Iris pigment epithelial cell (primary cell): ENCODE data around the gene STK10.

Experiments used
- DNase-seq: peaks from one replicate; pipeline ENCODE4 v3.0.0-alpha.2; 2011; ENCODE audit warnings: low read depth

STK10 gene

GRCh38 chr5:172051643-172052339 is 136.2 kb downstream of the STK10 start:
- DNase-seq = peak; percentile 11

- no peak for DNase-seq
These were observed 137.9 kb downstream of the STK10 start for GRCh38 chr5:172050080-172050479.

GRCh38 chr5:172049226-172049796 is 138.7 kb downstream of the STK10 start:
- no peak for DNase-seq

GRCh38 chr5:172048539-172049101 is 139.4 kb downstream of the STK10 start:
- peak; percentile 51 for DNase-seq

GRCh38 chr5:172048170-172048422 is 139.9 kb downstream of the STK10 start:
- no peak for DNase-seq

GRCh38 chr5:172046593-172046992 is 141.4 kb downstream of the STK10 start:
- DNase-seq = no peak

GRCh38 chr5:172045315-172045632 is 142.8 kb downstream of the STK10 start:
- DNase-seq = no peak

- no peak for DNase-seq
These were observed 143.3 kb downstream of the STK10 start for GRCh38 chr5:172044631-172045314.

GRCh38 chr5:172043865-172044264 is 144.2 kb downstream of the STK10 start:
- no peak for DNase-seq

GRCh38 chr5:172042183-172042582 is 145.8 kb downstream of the STK10 start:
- DNase-seq = no peak

- no peak for DNase-seq
These were observed 149.9 kb downstream of the STK10 start for GRCh38 chr5:172038167-172038566.

GRCh38 chr5:172035049-172035448 is 153.0 kb downstream of the STK10 start:
- DNase-seq = no peak

- DNase-seq = no peak
These were observed 156.0 kb downstream of the STK10 start for GRCh38 chr5:172031894-172032461.

- DNase-seq = no peak
These were observed 158.1 kb downstream of the STK10 start for GRCh38 chr5:172029876-172030275.

GRCh38 chr5:172028167-172028566 is 159.9 kb downstream of the STK10 start:
- no peak for DNase-seq

- peak; percentile 18 for DNase-seq
These were observed 167.8 kb downstream of the STK10 start for GRCh38 chr5:172020110-172020786.

- DNase-seq = no peak
These were observed 172.7 kb downstream of the STK10 start for GRCh38 chr5:172015346-172015745.

GRCh38 chr5:172010278-172010677 is 177.7 kb downstream of the STK10 start:
- peak; percentile 23 for DNase-seq

GRCh38 chr5:172009536-172010270 is 178.3 kb downstream of the STK10 start:
- peak; percentile 60 for DNase-seq

GRCh38 chr5:172008689-172009141 is 179.3 kb downstream of the STK10 start:
- peak; percentile 58 for DNase-seq

GRCh38 chr5:172008111-172008455 is 179.9 kb downstream of the STK10 start:
- DNase-seq = peak; percentile 87
